Right kidney (tissue), 1 donor: ENCODE results near the gene CELSR2.
"Not testable (repeated sequence)": the region's sequence is repeated elsewhere in the genome, so short reads cannot be mapped to it uniquely, and the experiment has no call there.

Experiments
- DNase-seq: peaks from one replicate; pipeline ENCODE4 v3.0.0-alpha.2; 2016

CELSR2 gene

GRCh38 chr1:109280862-109281261, 31.5 kb downstream of the CELSR2 start:
- DNase-seq = no peak

GRCh38 chr1:109281680-109282496, 32.5 kb downstream of the CELSR2 start:
- DNase-seq = no peak

GRCh38 chr1:109282497-109282951, 33.2 kb downstream of the CELSR2 start:
- DNase-seq = peak; percentile 37

- peak; percentile 95 for DNase-seq
These were observed 33.8 kb downstream of the CELSR2 start, which contains the start of gene PSRC1 for GRCh38 chr1:109282952-109283747. Gene PSRC1, minus strand, starts transcription at chr1:109283145.

- no peak for DNase-seq
These were observed 34.6 kb downstream of the CELSR2 start for GRCh38 chr1:109283748-109284600.

- not testable (repeated sequence) for DNase-seq
These were observed 37.4 kb downstream of the CELSR2 start for GRCh38 chr1:109286762-109287161.

- no peak for DNase-seq
These were observed 40.8 kb downstream of the CELSR2 start for GRCh38 chr1:109290137-109290536.

GRCh38 chr1:109290998-109291397, 41.7 kb downstream of the CELSR2 start:
- no peak for DNase-seq

- no peak for DNase-seq
These were observed 43.0 kb downstream of the CELSR2 start for GRCh38 chr1:109292364-109292763.

- no peak for DNase-seq
These were observed 43.7 kb downstream of the CELSR2 start for GRCh38 chr1:109293026-109293425.

GRCh38 chr1:109294481-109294880, 45.1 kb downstream of the CELSR2 start:
- DNase-seq = no peak

- no peak for DNase-seq
These were observed 46.5 kb downstream of the CELSR2 start for GRCh38 chr1:109295712-109296415.

- no peak for DNase-seq
These were observed 47.4 kb downstream of the CELSR2 start for GRCh38 chr1:109296782-109297181.

- DNase-seq = no peak
These were observed 49.6 kb downstream of the CELSR2 start for GRCh38 chr1:109298666-109299557.

GRCh38 chr1:109299558-109300343, 50.4 kb downstream of the CELSR2 start:
- DNase-seq = no peak

- no peak for DNase-seq
These were observed 51.4 kb downstream of the CELSR2 start for GRCh38 chr1:109300650-109301151.

- no peak for DNase-seq
These were observed 52.5 kb downstream of the CELSR2 start for GRCh38 chr1:109301874-109302273.

GRCh38 chr1:109304226-109304920, 55.0 kb downstream of the CELSR2 start:
- no peak for DNase-seq

GRCh38 chr1:109305991-109306390, 56.7 kb downstream of the CELSR2 start:
- not testable (repeated sequence) for DNase-seq
